Liver (tissue), 3 donors: ENCODE measurements around the gene FAM171A1.

ENCODE experiments used
- CTCF ChIP-seq: fragments of 150-350 bp; IDR thresholded peaks from 2 replicates; pipeline ENCODE4 v1.5.1; 2017; ENCODE audit warnings: improper control_type of control experiment, low read depth, low read length; ENCODE audit not compliant: missing input control
- EGR1 ChIP-seq, 2 donors: IDR thresholded peaks; 2 replicates each; pipeline ENCODE4 v1.6.1; 2016 to 2018; ENCODE audit warnings: antibody characterized with exemption in 2 of 2, low read depth in 2 of 2
- HNF4A ChIP-seq, 2 donors: conservative IDR thresholded peaks; 2 replicates each; pipeline ENCODE4 v1.6.1; 2016; ENCODE audit warnings: antibody characterized with exemption in 2 of 2, mild to moderate bottlenecking in 2 of 2
- JUND ChIP-seq, 2 donors: IDR thresholded peaks; 2 replicates each; pipeline ENCODE4 v1.6.1; 2016; ENCODE audit warnings: antibody characterized with exemption in 2 of 2
- NR2F2 ChIP-seq: IDR thresholded peaks from 2 replicates; pipeline ENCODE4 v1.6.1; 2016; ENCODE audit warnings: antibody characterized with exemption
- RAD21 ChIP-seq, 2 donors: IDR thresholded peaks; 2 replicates each; pipeline ENCODE4 v1.6.1; 2016; ENCODE audit warnings: antibody characterized with exemption in 2 of 2, mild to moderate bottlenecking in 2 of 2
- REST ChIP-seq: IDR thresholded peaks from 2 replicates; pipeline ENCODE4 v1.6.1; 2016; ENCODE audit warnings: antibody characterized with exemption, mild to moderate bottlenecking
- SP1 ChIP-seq: IDR thresholded peaks from 2 replicates; pipeline ENCODE4 v1.6.1; 2018; ENCODE audit warnings: antibody characterized with exemption, mild to moderate bottlenecking
- TAF1 ChIP-seq: conservative IDR thresholded peaks from 2 replicates; pipeline ENCODE4 v1.6.1; 2016; ENCODE audit warnings: antibody characterized with exemption, mild to moderate bottlenecking
- YY1 ChIP-seq: IDR thresholded peaks from 2 replicates; pipeline ENCODE4 v1.6.1; 2016; ENCODE audit warnings: antibody characterized with exemption, mild to moderate bottlenecking
- TF ChIP-seq, protein P1 (sequence below): IDR thresholded peaks from 2 replicates; pipeline ENCODE4 v1.6.1; 2016; ENCODE audit warnings: antibody characterized with exemption
- TF ChIP-seq, protein P2 (sequence below): IDR thresholded peaks from 2 replicates; pipeline ENCODE4 v1.6.1; 2016; ENCODE audit warnings: antibody characterized with exemption
- donor health status: healthy.
- donor health status: healthy.

GRCh38 chr10:15175587-15175986, 195.5 kb downstream of the FAM171A1 start:
- no peak for TF ChIP-seq REST
- no peak for TF ChIP-seq NR2F2
- no peak for TF ChIP-seq YY1
- no peak for TF ChIP-seq CTCF
- no peak for TF ChIP-seq EGR1 (IDR thresholded peaks at IDR 0.05; ENCODE audit: low read depth in 2 of 2)
- no peak for TF ChIP-seq SP1
- TF ChIP-seq, protein P1, sequence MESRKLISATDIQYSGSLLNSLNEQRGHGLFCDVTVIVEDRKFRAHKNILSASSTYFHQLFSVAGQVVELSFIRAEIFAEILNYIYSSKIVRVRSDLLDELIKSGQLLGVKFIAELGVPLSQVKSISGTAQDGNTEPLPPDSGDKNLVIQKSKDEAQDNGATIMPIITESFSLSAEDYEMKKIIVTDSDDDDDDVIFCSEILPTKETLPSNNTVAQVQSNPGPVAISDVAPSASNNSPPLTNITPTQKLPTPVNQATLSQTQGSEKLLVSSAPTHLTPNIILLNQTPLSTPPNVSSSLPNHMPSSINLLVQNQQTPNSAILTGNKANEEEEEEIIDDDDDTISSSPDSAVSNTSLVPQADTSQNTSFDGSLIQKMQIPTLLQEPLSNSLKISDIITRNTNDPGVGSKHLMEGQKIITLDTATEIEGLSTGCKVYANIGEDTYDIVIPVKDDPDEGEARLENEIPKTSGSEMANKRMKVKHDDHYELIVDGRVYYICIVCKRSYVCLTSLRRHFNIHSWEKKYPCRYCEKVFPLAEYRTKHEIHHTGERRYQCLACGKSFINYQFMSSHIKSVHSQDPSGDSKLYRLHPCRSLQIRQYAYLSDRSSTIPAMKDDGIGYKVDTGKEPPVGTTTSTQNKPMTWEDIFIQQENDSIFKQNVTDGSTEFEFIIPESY, result no peak
- TF ChIP-seq RAD21 (IDR thresholded peaks at IDR 0.05), result no peak
- no peak for TF ChIP-seq TAF1
- TF ChIP-seq, protein P2, sequence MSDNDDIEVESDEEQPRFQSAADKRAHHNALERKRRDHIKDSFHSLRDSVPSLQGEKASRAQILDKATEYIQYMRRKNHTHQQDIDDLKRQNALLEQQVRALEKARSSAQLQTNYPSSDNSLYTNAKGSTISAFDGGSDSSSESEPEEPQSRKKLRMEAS, result no peak
- no peak for TF ChIP-seq HNF4A (conservative IDR thresholded peaks at IDR 0.05)
- no peak for TF ChIP-seq JUND (IDR thresholded peaks at IDR 0.05)
